Tibial nerve (tissue), 4 donors: ENCODE data around the gene TNP1.

Source experiments
- EP300 ChIP-seq, 2 donors: sonication (generic); formaldehyde crosslinking; IDR thresholded peaks; one replicate each; pipeline ENCODE4 v1.6.1; 2017; ENCODE audit warnings: antibody characterized with exemption in 2 of 2, mild to moderate bottlenecking in 1 of 2
- POLR2A ChIP-seq, 2 donors: fragments of 450-650 bp; IDR thresholded peaks; one replicate each; pipeline ENCODE4 v1.6.1; 2017; ENCODE audit warnings: antibody characterized with exemption in 2 of 2, mild to moderate bottlenecking in 2 of 2, moderate library complexity in 2 of 2
- TF ChIP-seq, protein P1 (sequence below), 5 experiments: fragments of 200-600 bp in 3 of 5; fragments of 450-650 bp in 2 of 5; sonication (generic) in 3 of 5; IDR thresholded peaks; one replicate each; pipeline ENCODE4 v1.5.1; 2016 to 2019; ENCODE audit warnings: antibody characterized with exemption in 5 of 5, mild to moderate bottlenecking in 3 of 5, moderate library complexity in 2 of 5

DNA sequence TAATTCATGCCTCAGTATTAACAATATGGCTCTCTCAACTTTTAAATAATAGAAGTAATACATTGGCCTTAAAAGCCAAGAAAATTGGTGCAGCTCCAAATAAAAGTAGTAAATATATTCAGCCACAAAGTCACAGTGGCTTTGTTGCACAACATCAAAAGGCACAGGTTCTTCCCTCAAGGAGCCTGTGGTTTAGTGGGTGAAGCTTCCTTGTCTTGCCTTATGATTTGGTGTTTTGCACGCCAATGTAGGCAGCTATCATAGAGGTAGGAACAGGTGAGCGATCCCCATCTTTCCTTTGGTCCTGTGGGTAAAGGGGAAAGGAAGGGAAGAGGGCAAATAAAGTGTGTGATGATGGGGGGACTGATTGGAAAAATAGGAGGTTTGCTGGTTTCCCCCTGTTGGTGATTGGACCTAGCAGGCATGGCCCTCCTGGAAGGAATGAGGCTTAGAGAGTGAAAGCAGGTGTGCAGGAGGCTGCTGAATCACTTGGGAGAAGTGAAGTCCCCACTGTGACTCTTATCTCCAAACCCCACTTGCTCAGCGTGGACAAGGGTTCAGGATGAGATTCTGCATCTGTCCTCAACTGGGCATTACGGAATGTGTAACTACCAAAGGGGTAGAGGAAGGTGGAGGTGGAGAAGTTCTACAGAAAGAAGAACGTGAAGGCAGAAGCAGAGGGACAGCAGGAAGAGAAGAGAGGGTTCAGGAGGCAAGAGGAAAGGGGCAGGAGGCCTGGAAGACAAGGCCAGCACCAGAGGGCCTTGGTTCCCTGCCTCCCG is 20.1 kb upstream of the TNP1 start:
- TF ChIP-seq, protein P1, sequence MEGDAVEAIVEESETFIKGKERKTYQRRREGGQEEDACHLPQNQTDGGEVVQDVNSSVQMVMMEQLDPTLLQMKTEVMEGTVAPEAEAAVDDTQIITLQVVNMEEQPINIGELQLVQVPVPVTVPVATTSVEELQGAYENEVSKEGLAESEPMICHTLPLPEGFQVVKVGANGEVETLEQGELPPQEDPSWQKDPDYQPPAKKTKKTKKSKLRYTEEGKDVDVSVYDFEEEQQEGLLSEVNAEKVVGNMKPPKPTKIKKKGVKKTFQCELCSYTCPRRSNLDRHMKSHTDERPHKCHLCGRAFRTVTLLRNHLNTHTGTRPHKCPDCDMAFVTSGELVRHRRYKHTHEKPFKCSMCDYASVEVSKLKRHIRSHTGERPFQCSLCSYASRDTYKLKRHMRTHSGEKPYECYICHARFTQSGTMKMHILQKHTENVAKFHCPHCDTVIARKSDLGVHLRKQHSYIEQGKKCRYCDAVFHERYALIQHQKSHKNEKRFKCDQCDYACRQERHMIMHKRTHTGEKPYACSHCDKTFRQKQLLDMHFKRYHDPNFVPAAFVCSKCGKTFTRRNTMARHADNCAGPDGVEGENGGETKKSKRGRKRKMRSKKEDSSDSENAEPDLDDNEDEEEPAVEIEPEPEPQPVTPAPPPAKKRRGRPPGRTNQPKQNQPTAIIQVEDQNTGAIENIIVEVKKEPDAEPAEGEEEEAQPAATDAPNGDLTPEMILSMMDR (IDR thresholded peaks at IDR 0.05) = no peak
- TF ChIP-seq POLR2A (IDR thresholded peaks at IDR 0.05) (no peak), EP300 (IDR thresholded peaks at IDR 0.05) (no peak)
